ENCODE measurements around the gene GOLGA7B. TPM values are rescaled to one million over a fixed set of nuclear protein-coding genes. Genes with fewer than 3 reads are reported as not detected.

GOLGA7B gene
- total RNA-seq, 2 experiments from 2014 or later, result 0.92 to 1.1 TPM

- Mint-ChIP-seq H3K4me3 (no peak overlapping the region), H3K36me3 (ENCODE audit: low read depth) (no peaks in the 10 kb centered on the region), H3K27me3 (no peaks in the 10 kb centered on the region), H3K27ac (no peak overlapping the region), H3K4me1 (ENCODE audit: low read depth) (peaks cover 13% of the 10 kb centered on the region), H3K9me3 (no peaks in the 10 kb centered on the region)
- ChIA-PET CTCF (interaction anchor here (9.3 kb wide), 1 partner anchor 73 kb away, joined by 232 read pairs; no protein-coding TSS in a partner anchor), POLR2A (no interaction called here)
- DNase-seq, result no peak
- no peak for ATAC-seq
- TF ChIP-seq, protein P1, sequence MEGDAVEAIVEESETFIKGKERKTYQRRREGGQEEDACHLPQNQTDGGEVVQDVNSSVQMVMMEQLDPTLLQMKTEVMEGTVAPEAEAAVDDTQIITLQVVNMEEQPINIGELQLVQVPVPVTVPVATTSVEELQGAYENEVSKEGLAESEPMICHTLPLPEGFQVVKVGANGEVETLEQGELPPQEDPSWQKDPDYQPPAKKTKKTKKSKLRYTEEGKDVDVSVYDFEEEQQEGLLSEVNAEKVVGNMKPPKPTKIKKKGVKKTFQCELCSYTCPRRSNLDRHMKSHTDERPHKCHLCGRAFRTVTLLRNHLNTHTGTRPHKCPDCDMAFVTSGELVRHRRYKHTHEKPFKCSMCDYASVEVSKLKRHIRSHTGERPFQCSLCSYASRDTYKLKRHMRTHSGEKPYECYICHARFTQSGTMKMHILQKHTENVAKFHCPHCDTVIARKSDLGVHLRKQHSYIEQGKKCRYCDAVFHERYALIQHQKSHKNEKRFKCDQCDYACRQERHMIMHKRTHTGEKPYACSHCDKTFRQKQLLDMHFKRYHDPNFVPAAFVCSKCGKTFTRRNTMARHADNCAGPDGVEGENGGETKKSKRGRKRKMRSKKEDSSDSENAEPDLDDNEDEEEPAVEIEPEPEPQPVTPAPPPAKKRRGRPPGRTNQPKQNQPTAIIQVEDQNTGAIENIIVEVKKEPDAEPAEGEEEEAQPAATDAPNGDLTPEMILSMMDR (IDR thresholded peaks at IDR 0.05), result no peak
- intact Hi-C loops (cut with micrococcal nuclease), result no loop called here
Observed at GRCh38 chr10:97865488-97865887, 15.8 kb downstream of the GOLGA7B start.

GRCh38 chr10:97866524-97867219 is 17.0 kb downstream of the GOLGA7B start:
- DNase-seq (no peak), ATAC-seq (no peak)
- peaks cover 13% of the 10 kb centered on the region for H3K4me1 Mint-ChIP-seq (ENCODE audit: low read depth)
- no peak overlapping the region for H3K27ac Mint-ChIP-seq
- CTCF ChIA-PET, result interaction anchor here (4.8 to 9.3 kb wide), 2 partner anchors 7 to 74 kb away, joined by 35 to 232 read pairs; no protein-coding TSS in a partner anchor
- no peaks in the 10 kb centered on the region for H3K9me3 Mint-ChIP-seq
- no peaks in the 10 kb centered on the region for H3K27me3 Mint-ChIP-seq
- TF ChIP-seq, protein P1 (IDR thresholded peaks at IDR 0.05), result no peak
- POLR2A ChIA-PET, result no interaction called here
- intact Hi-C loops (cut with micrococcal nuclease), result no loop called here
- no peaks in the 10 kb centered on the region for H3K36me3 Mint-ChIP-seq (ENCODE audit: low read depth)
- H3K4me3 Mint-ChIP-seq, result no peak overlapping the region

GRCh38 chr10:97867220-97867800 is 17.7 kb downstream of the GOLGA7B start:
- H3K4me1 Mint-ChIP-seq (ENCODE audit: low read depth), result peaks cover 13% of the 10 kb centered on the region
- ChIA-PET CTCF (interaction anchor here (1.0 to 9.3 kb wide), 9 partner anchors 8 to 134 kb away, joined by 3 to 232 read pairs (median 9); partner anchors contain the start of gene GOLGA7B), POLR2A (interaction anchor here (0.6 kb wide), 1 partner anchor 91 kb away, joined by 3 read pairs; no protein-coding TSS in a partner anchor)
- no peak overlapping the region for H3K4me3 Mint-ChIP-seq
- no peaks in the 10 kb centered on the region for H3K9me3 Mint-ChIP-seq
- no peak for ATAC-seq
- no peaks in the 10 kb centered on the region for H3K36me3 Mint-ChIP-seq (ENCODE audit: low read depth)
- H3K27me3 Mint-ChIP-seq, result no peaks in the 10 kb centered on the region
- TF ChIP-seq, protein P1 (IDR thresholded peaks at IDR 0.05), result no peak
- intact Hi-C loops (cut with micrococcal nuclease), result no loop called here
- DNase-seq, result no peak
- H3K27ac Mint-ChIP-seq, result peak overlapping the region; percentile 61

DNA sequence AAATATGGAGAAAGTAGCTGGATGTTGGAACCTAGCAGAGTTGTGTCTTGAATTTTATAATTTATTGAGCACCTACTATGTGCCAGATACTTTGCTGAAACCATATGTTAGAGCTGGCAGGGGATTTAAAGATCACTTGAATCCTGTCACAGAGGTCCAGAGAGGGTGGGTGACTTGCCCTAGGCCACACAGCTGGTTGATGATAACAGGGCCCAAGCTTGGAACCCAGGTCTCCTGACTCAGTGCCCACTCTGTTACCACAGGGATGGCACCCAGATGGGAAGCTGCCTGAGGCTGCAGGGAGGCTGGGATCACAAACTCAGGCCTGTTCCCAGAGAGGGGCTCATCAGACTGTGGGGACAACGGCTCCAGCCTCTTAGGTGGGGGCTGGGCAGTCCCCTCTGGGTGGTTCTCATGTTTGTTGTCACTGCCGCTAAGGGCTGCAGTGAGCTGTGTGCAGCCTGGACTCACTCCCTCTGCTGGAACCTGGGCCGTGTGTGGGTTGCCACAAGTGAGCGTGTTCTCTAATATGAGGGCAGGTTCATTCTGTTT is 18.6 kb downstream of the GOLGA7B start:
- H3K27ac Mint-ChIP-seq, result no peak overlapping the region
- intact Hi-C loops (cut with micrococcal nuclease), result loop anchor here (2.0 kb wide), 1 partner anchor 75 kb away; no protein-coding TSS in a partner anchor

More for the DNA sequence above, 18.6 kb downstream of the GOLGA7B start:
- H3K36me3 Mint-ChIP-seq (ENCODE audit: low read depth), result no peaks in the 10 kb centered on the region
- ChIA-PET POLR2A (interaction anchor here (0.6 to 2.4 kb wide), 4 partner anchors 10 to 92 kb away, joined by 3 to 7 read pairs (median 5); no protein-coding TSS in a partner anchor), CTCF (interaction anchor here (1.0 to 9.3 kb wide), 19 partner anchors 8 to 199 kb away, joined by 3 to 232 read pairs (median 8); partner anchors contain the start of gene GOLGA7B)
- no peak overlapping the region for H3K4me3 Mint-ChIP-seq
- H3K27me3 Mint-ChIP-seq, result no peaks in the 10 kb centered on the region
- H3K9me3 Mint-ChIP-seq, result no peaks in the 10 kb centered on the region
- DNase-seq, result no peak
- TF ChIP-seq, protein P1 (IDR thresholded peaks at IDR 0.05), result no peak
- ATAC-seq, result no peak
- peaks cover 13% of the 10 kb centered on the region for H3K4me1 Mint-ChIP-seq (ENCODE audit: low read depth)
